Measurements from ENCODE around the gene WASHC2A. TPM values are rescaled to one million over a fixed set of nuclear protein-coding genes. Genes with fewer than 3 reads are reported as not detected.
"Not testable (repeated sequence)": the region's sequence is repeated elsewhere in the genome, so short reads cannot be mapped to it uniquely, and the experiment has no call there.

The WASHC2A gene
- total RNA-seq, 1 donor from 2014 or later = 28.7 TPM

DNA sequence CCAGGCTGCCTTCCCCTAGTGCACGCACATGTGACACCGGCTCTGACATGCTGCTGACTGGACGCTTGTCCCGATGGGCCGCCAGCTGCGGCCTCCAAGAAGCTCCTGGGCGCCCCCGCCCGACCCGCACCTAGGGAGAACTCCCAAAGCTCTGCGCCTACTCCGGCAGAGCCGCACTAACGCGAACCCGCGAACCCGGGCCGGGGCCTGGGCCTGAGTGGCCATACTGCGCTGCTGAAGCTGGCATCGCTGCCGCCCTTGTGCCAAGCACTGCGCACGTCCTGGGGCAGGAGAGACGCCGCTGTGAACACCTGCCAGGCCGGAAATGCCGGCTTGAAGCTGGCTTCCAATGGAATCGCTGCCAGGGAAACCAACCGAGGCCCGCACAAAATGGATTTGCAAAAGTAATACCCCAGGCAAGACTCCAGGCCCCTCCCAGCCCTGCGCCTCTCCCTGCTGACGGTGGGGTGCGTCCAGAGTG, 85.1 kb downstream of the WASHC2A start:
- Histone ChIP-seq H3K27me3 (no peaks in the 10 kb centered on the region), H3K36me3 (no peaks in the 10 kb centered on the region), H3K27ac (no peak overlapping the region), H3K4me1 (no peaks in the 10 kb centered on the region), H3K9me3 (no peaks in the 10 kb centered on the region), H3K4me3 (no peak overlapping the region)
- DNase-seq (ENCODE audit: extremely low spot score in 2 of 2) = no peak
- TF ChIP-seq POLR2A (IDR thresholded peaks at IDR 0.05) = no peak
- TF ChIP-seq, protein P1, sequence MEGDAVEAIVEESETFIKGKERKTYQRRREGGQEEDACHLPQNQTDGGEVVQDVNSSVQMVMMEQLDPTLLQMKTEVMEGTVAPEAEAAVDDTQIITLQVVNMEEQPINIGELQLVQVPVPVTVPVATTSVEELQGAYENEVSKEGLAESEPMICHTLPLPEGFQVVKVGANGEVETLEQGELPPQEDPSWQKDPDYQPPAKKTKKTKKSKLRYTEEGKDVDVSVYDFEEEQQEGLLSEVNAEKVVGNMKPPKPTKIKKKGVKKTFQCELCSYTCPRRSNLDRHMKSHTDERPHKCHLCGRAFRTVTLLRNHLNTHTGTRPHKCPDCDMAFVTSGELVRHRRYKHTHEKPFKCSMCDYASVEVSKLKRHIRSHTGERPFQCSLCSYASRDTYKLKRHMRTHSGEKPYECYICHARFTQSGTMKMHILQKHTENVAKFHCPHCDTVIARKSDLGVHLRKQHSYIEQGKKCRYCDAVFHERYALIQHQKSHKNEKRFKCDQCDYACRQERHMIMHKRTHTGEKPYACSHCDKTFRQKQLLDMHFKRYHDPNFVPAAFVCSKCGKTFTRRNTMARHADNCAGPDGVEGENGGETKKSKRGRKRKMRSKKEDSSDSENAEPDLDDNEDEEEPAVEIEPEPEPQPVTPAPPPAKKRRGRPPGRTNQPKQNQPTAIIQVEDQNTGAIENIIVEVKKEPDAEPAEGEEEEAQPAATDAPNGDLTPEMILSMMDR (IDR thresholded peaks at IDR 0.05) = no peak
- no peak for TF ChIP-seq POLR2AphosphoS5 (IDR thresholded peaks at IDR 0.05; ENCODE audit: insufficient read depth in 1 of 2, low read depth in 1 of 2)
- intact Hi-C loops (cut with DNase I) = no loop called here

- intact Hi-C loops (cut with DNase I); H3K27ac ChIP-seq: not testable (repeated sequence)
Measured at GRCh38 chr10:50157868-50158267, 90.1 kb downstream of the WASHC2A start.

DNA sequence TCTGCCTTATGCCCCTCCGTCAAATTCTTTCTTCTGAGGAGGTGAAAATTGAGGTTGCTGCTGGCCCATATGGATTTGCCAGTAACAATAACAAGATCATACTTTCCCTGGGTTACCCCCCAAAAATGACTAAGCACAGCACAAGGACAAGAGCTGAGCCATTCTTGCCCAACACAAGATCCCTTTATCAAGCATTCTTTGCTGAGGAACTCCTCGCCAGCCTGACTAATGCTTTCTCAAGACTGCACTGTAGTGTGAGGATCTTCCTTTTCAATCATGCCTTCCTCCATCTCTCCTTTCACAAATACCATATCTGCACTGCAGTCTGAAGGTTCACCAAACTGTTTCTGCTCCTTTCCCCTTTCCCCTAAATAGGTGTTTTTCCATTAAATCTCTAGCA, 92.1 kb downstream of the WASHC2A start:
- H3K9me3 ChIP-seq; H3K36me3 ChIP-seq; H3K4me3 ChIP-seq; H3K4me1 ChIP-seq; intact Hi-C loops (cut with DNase I); DNase-seq (ENCODE audit: extremely low spot score in 2 of 2); H3K27ac ChIP-seq; H3K27me3 ChIP-seq: not testable (repeated sequence)

More at GRCh38 chr10:50157868-50158267, 90.1 kb downstream of the WASHC2A start:
- not testable (repeated sequence) for H3K9me3 ChIP-seq; H3K27me3 ChIP-seq; H3K4me1 ChIP-seq; H3K36me3 ChIP-seq; DNase-seq (ENCODE audit: extremely low spot score in 2 of 2); H3K4me3 ChIP-seq

DNA sequence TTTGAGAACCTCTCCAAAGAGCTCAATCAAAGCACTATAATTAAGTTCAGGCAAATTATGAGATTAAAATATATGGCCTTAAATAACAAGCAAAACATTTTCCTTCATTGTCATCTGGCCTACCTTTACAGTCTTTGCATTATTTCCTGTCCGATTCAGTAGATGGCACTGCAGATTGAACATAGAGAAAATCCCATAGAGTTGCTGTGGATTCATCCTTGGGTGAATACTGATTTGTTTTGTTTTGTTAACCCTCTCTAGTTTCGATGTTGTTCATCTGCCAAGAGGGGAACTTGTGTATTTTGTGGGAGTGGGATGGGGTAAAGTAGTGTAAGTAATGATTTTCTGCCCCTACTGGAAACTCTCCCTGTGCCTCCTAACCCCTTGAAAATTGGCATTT, 97.3 kb downstream of the WASHC2A start:
- H3K27me3 ChIP-seq; H3K27ac ChIP-seq; H3K4me3 ChIP-seq; H3K36me3 ChIP-seq; H3K4me1 ChIP-seq; intact Hi-C loops (cut with DNase I); DNase-seq (ENCODE audit: extremely low spot score in 2 of 2); H3K9me3 ChIP-seq: not testable (repeated sequence)

DNA sequence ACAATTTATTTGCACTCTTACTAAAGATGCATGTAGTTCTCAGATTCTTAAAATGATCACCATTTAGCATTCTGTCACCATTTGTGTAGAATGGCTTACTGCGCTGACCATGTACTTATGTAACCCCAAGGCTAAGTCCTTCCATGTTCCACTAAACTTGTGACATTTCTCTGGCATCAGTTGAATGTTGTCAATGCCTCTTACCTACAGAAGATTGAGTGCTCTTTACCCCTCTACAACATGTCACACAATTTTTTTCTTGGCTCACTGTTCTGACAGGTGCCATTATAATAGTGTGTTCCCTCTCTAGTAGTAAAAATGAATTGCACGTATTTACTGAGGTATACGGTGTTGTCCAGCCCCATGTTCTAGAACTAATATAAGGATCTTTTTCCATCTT, 100.1 kb downstream of the WASHC2A start:
- H3K36me3 ChIP-seq; H3K4me1 ChIP-seq; H3K9me3 ChIP-seq; intact Hi-C loops (cut with DNase I); H3K4me3 ChIP-seq; DNase-seq (ENCODE audit: extremely low spot score in 2 of 2); H3K27ac ChIP-seq; H3K27me3 ChIP-seq: not testable (repeated sequence)

DNA sequence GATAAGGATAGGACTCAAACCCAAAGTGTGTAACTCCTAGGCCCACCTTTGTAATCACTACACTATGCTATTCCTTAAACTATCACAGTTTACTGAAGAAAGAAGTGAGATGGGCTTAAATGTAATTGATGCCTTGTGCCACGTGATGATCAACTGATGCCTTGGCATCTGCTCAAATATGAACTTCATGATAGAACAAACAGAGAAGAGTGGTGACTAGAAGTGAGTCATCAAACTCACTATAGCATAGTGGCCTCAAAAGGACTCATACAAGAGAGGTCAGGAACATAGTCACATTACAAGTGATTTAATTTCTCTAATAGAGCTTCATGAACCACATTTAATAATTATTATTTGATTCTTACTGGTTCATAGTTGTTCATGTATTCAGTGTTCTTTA, 101.8 kb downstream of the WASHC2A start:
- H3K27me3 ChIP-seq; H3K27ac ChIP-seq; H3K4me3 ChIP-seq; DNase-seq (ENCODE audit: extremely low spot score in 2 of 2); H3K4me1 ChIP-seq; intact Hi-C loops (cut with DNase I); H3K36me3 ChIP-seq; H3K9me3 ChIP-seq: not testable (repeated sequence)

GRCh38 chr10:50174788-50175525, 107.2 kb downstream of the WASHC2A start:
- H3K9me3 ChIP-seq; H3K27ac ChIP-seq; H3K36me3 ChIP-seq; H3K4me1 ChIP-seq; intact Hi-C loops (cut with DNase I); H3K27me3 ChIP-seq; H3K4me3 ChIP-seq; DNase-seq (ENCODE audit: extremely low spot score in 2 of 2): not testable (repeated sequence)

Other genes with a start within 250 kb of the WASHC2A start
- 23.6 TPM for gene PARG, start 125.9 kb upstream of the WASHC2A start, total RNA-seq
- 20.6 TPM for gene TIMM23B, start 125.9 kb upstream of the WASHC2A start, total RNA-seq
- gene AGAP6, start 79.5 kb upstream of the WASHC2A start, total RNA-seq = 12.0 TPM
- gene ASAH2, start 183.6 kb downstream of the WASHC2A start, total RNA-seq = 2.5 TPM